GM12878 (cell line): ENCODE results near the gene ADD2. TPM values are rescaled to one million over a fixed set of nuclear protein-coding genes. Genes with fewer than 3 reads are reported as not detected.

ENCODE experiments used
- ATAC-seq: fragments of 200-7000 bp; cut with Tn5 transposase; 3 replicates; pipeline ENCODE4 v1.9.1; 2020; ENCODE audit warnings: mild to moderate bottlenecking, moderate library complexity
- BruUV-seq: library from RNA; stranded (reverse); fragments of 400-500 nt; replicated peaks from 2 replicates; lab custom pipeline; 2021; lab: Mats Ljungman, UMichigan
- CTCF ChIA-PET: fragments of 300-600 bp; sonication (Branson Sonifier 250); formaldehyde crosslinking; extraction: SDS; loops from one replicate; lab custom pipeline; 2021; ENCODE audit warnings: inconsistent platforms; lab: Yijun Ruan, JAX
- POLR2A ChIA-PET: fragments of 350-600 bp; formaldehyde crosslinking; extraction: SDS; loops from one replicate; lab custom pipeline; 2021; ENCODE audit warnings: inconsistent platforms; lab: Charles Lee
- RAD21 ChIA-PET: fragments of 300-600 bp; sonication (Branson Sonifier 250); formaldehyde crosslinking; loops from one replicate; lab custom pipeline; 2023; ENCODE audit warnings: antibody characterized with exemption; ENCODE audit not compliant: unreplicated experiment; lab: Charles Lee
- SMC1A ChIA-PET: fragments of 300-600 bp; sonication (Branson Sonifier 250); formaldehyde crosslinking; loops from one replicate; lab custom pipeline; 2023; ENCODE audit not compliant: unreplicated experiment, uncharacterized antibody; lab: Charles Lee
- DNase-seq: peaks from one replicate; pipeline ENCODE4 v3.0.0-alpha.2; 2011; ENCODE audit warnings: low read depth, low spot score
- FAIRE-seq: peaks from 3 replicates; lab custom pipeline; 2011; peaks lifted over from hg19 to GRCh38; lab: Jason Lieb, UNC
- H2AFZ ChIP-seq: 2 replicates; pipeline ENCODE4 v1.6.0; 2011; ENCODE audit warnings: low read depth, low read length, control low read depth; ENCODE audit not compliant: control insufficient read depth
- H3K27ac ChIP-seq: 2 replicates; pipeline ENCODE4 v1.5.1; 2011; ENCODE audit warnings: control low read depth; ENCODE audit not compliant: control insufficient read depth, insufficient read depth
- H3K27me3 ChIP-seq, 2 experiments: replicated peaks in 1 of 2; 2 replicates each; pipeline versions ENCODE4 v1.6.0 to v1.6.1; 2011; ENCODE audit warnings: low read length in 1 of 2; ENCODE audit not compliant: control insufficient read depth in 2 of 2, insufficient read depth in 2 of 2
- H3K36me3 ChIP-seq, 2 experiments: 2 replicates each; pipeline ENCODE4 v1.5.1; 2011; ENCODE audit warnings: low read length in 1 of 2; ENCODE audit not compliant: control insufficient read depth in 2 of 2, insufficient read depth in 2 of 2
- H3K4me1 ChIP-seq: 2 replicates; pipeline ENCODE4 v1.6.1; 2011; ENCODE audit warnings: mild to moderate bottlenecking, low read length, moderate library complexity, mixed read lengths; ENCODE audit not compliant: control insufficient read depth, insufficient read depth
- H3K4me2 ChIP-seq: 2 replicates; pipeline ENCODE4 v1.6.0; 2011; ENCODE audit warnings: control low read depth; ENCODE audit not compliant: control insufficient read depth, insufficient read depth
- H3K4me3 ChIP-seq: fragments of 200-600 bp; sonication (generic); 2 replicates; pipeline ENCODE4 v1.5.1; 2016
- H3K79me2 ChIP-seq: 2 replicates; pipeline ENCODE4 v1.6.0; 2011; ENCODE audit warnings: low read length; ENCODE audit not compliant: control insufficient read depth, insufficient read depth
- H3K9ac ChIP-seq: 2 replicates; pipeline ENCODE4 v1.8.0; 2011; ENCODE audit warnings: low read length, control low read depth, mixed read lengths; ENCODE audit not compliant: control insufficient read depth, insufficient read depth
- H3K9me3 ChIP-seq: replicated peaks from 3 replicates; pipeline ENCODE4 v1.5.1; 2011; ENCODE audit warnings: mild to moderate bottlenecking, low read length; ENCODE audit not compliant: control insufficient read depth, insufficient read depth
- H4K20me1 ChIP-seq: 2 replicates; pipeline ENCODE4 v1.6.0; 2011; ENCODE audit not compliant: control insufficient read depth, insufficient read depth
- ESRRA ChIP-seq: IDR thresholded peaks from 2 replicates; pipeline ENCODE4 v1.6.1; 2012; ENCODE audit warnings: mild to moderate bottlenecking, low read length, improper control_type of control experiment
- KAT2A ChIP-seq: conservative IDR thresholded peaks from 2 replicates; pipeline ENCODE4 v1.6.1; 2011; ENCODE audit warnings: low read depth, low read length; ENCODE audit not compliant: control insufficient read depth
- MEF2B ChIP-seq: fragments of 450-650 bp; IDR thresholded peaks from 2 replicates; pipeline ENCODE4 v1.6.1; 2018; ENCODE audit warnings: mild to moderate bottlenecking, moderate library complexity; ENCODE audit not compliant: partially characterized antibody, poor library complexity, severe bottlenecking
- RAD21 ChIP-seq: IDR thresholded peaks from 2 replicates; pipeline ENCODE4 v1.6.1; 2011; ENCODE audit warnings: mild to moderate bottlenecking, low read depth, low read length, moderate library complexity; ENCODE audit not compliant: insufficient read depth
- SMAD1 ChIP-seq: fragments of 450-650 bp; IDR thresholded peaks from 2 replicates; pipeline ENCODE4 v1.6.1; 2018; ENCODE audit warnings: mild to moderate bottlenecking, low read depth; ENCODE audit not compliant: partially characterized antibody
- SREBF2 ChIP-seq: IDR thresholded peaks from 2 replicates; pipeline ENCODE4 v1.6.1; 2012; ENCODE audit warnings: mild to moderate bottlenecking, low read length
- TARDBP ChIP-seq: IDR thresholded peaks from 2 replicates; pipeline ENCODE4 v1.6.1; 2016; ENCODE audit warnings: borderline replicate concordance
- TBL1XR1 ChIP-seq: IDR thresholded peaks from 2 replicates; pipeline ENCODE4 v1.6.1; 2012; ENCODE audit warnings: low read depth, low read length, improper control_type of control experiment
- ZBED1 ChIP-seq: IDR thresholded peaks from 2 replicates; pipeline ENCODE4 v1.6.1; 2016; ENCODE audit warnings: borderline replicate concordance
- ZZZ3 ChIP-seq: IDR thresholded peaks from 2 replicates; pipeline ENCODE4 v1.6.1; 2011; ENCODE audit warnings: low read depth; ENCODE audit not compliant: control insufficient read depth, insufficient read length
- WGBS: methylation state at CpG from one replicate; pipeline ENCODE4 v1.1.6; 2016; ENCODE audit warnings: low lambda C conversion rate; ENCODE audit not compliant: insufficient replicate concordance, insufficient coverage; ENCODE audit errors: missing lambda C conversion rate; 5-methylcytosine and 5-hydroxymethylcytosine counted together
- in situ Hi-C: fragments of 300-500 bp; cut with MboI; formaldehyde crosslinking; loops from 9 replicates; pipeline ENCODE4 v1.14.3; 2018; ENCODE audit warnings: mixed read lengths
- intact Hi-C: fragments of 100-400 bp; cut with micrococcal nuclease; formaldehyde crosslinking; loops from one replicate; pipeline ENCODE4 v1.14.2; 2022; ENCODE audit not compliant: unreplicated experiment
- polyA plus RNA-seq, 11 experiments: library from polyadenylated mRNA; depleted of rRNA in 4 of 11; unstranded in 6 of 11; stranded (reverse) in 5 of 11; fragments of >200 nt; fragmentation: Nextera tagmentation in 4 of 11; fragmentation: Illumina TruSeq in 1 of 11; extraction: Ambion mirVana in 4 of 11; extraction: Trizol in 1 of 11; gene quantifications; 1 replicate in 1 of 11; 2 replicates in 10 of 11; pipeline versions ENCODE4 v1.2.1 to v1.2.3, GENCODE V29; 2011 to 2016; ENCODE audit warnings: inconsistent platforms in 2 of 11, missing spikeins in 2 of 11, low read depth in 1 of 11
- total RNA-seq, 4 experiments: library from RNA; depleted of rRNA in 3 of 4; stranded (reverse); fragments of >200 nt in 3 of 4; fragmentation: Illumina TruSeq in 1 of 4; extraction: Trizol in 1 of 4; gene quantifications; 2 replicates each; pipeline versions ENCODE4 v1.2.1 to v1.2.3, GENCODE V29; 2013 to 2021
- TF ChIP-seq, protein P1 (sequence below): IDR thresholded peaks from 2 replicates; pipeline ENCODE4 v1.6.1; 2012; ENCODE audit warnings: improper control_type of control experiment, low read depth, low read length; ENCODE audit not compliant: insufficient replicate concordance
- TF ChIP-seq, protein P2 (sequence below): fragments of 450-650 bp; IDR thresholded peaks from 2 replicates; pipeline ENCODE4 v1.6.1; 2018; ENCODE audit warnings: borderline replicate concordance, mild to moderate bottlenecking; ENCODE audit not compliant: partially characterized antibody

The ADD2 gene
- total and polyA plus RNA-seq, 10 of the 15 experiments (the other 5 are each of a cell fraction or from before 2014, with no cell fraction given), result 0.05 to 0.13 (median 0.08) TPM; not detected in 7

DNA sequence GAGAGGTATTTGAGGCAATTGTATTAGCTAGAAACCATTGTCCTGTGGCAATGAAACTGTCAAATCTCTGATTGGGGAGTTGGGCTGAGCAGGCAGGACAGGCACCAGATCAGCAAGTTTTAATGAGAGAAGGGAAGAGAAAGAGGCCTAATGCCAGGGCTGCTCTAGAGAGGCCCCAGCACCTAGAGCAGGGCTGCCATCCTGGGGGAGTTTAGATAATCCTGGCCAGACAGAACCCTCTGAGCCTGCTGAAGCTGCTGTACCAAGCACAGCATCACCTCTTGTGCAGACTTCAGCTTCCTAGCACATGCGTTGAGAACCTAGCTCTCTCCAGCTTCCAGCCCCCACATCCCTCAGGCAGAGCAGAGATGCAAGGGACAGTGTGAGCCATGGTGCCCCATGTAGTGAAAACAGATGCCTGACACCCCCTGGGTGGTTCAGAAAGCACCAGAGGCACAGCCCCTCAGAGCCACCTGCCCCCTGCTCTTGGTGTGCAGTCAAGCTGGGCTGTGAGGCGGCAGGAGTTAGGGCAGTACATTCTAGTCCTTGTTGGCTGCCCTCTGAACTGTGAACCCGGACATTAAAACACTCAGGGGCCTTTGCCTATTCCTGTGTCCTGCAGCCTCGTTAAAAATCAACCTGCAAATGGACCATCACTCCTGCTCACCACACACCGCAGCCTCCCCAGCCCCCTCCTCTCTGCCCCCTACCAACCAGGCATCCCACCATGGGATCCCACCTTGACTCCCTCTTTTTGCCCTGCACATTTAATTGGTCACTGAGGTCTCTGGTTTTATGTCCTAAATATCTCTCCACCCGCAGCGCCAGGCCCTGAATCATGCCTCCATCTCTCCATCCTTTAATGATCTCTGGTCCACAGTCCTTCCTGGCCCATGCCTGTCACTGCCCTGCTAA lies 52.7 kb downstream of the ADD2 start:
- no peak overlapping the region for H3K27ac ChIP-seq
- no peak overlapping the region for H2AFZ ChIP-seq
- intact Hi-C loops, result no loop called here
- H3K36me3 ChIP-seq, result no peaks in the 10 kb centered on the region
- H3K4me3 ChIP-seq, result no peak overlapping the region
- FAIRE-seq (no peak), DNase-seq (no peak), ATAC-seq (no peak)
- CTCF ChIA-PET, result no interaction called here
- in situ Hi-C loops, result no loop called here
- 19% methylated on average over 7 of the region's 7 CpGs for WGBS
- peaks cover 0 to 2% of the 10 kb centered on the region in 2 experiments; a peak in 2 of 4 replicates for H3K27me3 ChIP-seq
- H3K79me2 ChIP-seq, result no peaks in the 10 kb centered on the region
- POLR2A ChIA-PET, result no interaction called here
- no peaks in the 10 kb centered on the region for H3K4me1 ChIP-seq
- no peak overlapping the region for H3K9ac ChIP-seq
- H3K9me3 ChIP-seq, result no peaks in the 10 kb centered on the region
- SMC1A ChIA-PET, result no interaction called here
- no peaks in the 10 kb centered on the region for H4K20me1 ChIP-seq
- H3K4me2 ChIP-seq, result no peak overlapping the region
- BruUV-seq, result no TSS peak
- RAD21 ChIA-PET, result no interaction called here
- TF ChIP-seq ZBED1, result no peak
- no peak for TF ChIP-seq TARDBP
- no peak for TF ChIP-seq SREBF2
- no peak for TF ChIP-seq SMAD1
- TF ChIP-seq RAD21, result no peak
- TF ChIP-seq MEF2B, result no peak
- TF ChIP-seq, protein P1, sequence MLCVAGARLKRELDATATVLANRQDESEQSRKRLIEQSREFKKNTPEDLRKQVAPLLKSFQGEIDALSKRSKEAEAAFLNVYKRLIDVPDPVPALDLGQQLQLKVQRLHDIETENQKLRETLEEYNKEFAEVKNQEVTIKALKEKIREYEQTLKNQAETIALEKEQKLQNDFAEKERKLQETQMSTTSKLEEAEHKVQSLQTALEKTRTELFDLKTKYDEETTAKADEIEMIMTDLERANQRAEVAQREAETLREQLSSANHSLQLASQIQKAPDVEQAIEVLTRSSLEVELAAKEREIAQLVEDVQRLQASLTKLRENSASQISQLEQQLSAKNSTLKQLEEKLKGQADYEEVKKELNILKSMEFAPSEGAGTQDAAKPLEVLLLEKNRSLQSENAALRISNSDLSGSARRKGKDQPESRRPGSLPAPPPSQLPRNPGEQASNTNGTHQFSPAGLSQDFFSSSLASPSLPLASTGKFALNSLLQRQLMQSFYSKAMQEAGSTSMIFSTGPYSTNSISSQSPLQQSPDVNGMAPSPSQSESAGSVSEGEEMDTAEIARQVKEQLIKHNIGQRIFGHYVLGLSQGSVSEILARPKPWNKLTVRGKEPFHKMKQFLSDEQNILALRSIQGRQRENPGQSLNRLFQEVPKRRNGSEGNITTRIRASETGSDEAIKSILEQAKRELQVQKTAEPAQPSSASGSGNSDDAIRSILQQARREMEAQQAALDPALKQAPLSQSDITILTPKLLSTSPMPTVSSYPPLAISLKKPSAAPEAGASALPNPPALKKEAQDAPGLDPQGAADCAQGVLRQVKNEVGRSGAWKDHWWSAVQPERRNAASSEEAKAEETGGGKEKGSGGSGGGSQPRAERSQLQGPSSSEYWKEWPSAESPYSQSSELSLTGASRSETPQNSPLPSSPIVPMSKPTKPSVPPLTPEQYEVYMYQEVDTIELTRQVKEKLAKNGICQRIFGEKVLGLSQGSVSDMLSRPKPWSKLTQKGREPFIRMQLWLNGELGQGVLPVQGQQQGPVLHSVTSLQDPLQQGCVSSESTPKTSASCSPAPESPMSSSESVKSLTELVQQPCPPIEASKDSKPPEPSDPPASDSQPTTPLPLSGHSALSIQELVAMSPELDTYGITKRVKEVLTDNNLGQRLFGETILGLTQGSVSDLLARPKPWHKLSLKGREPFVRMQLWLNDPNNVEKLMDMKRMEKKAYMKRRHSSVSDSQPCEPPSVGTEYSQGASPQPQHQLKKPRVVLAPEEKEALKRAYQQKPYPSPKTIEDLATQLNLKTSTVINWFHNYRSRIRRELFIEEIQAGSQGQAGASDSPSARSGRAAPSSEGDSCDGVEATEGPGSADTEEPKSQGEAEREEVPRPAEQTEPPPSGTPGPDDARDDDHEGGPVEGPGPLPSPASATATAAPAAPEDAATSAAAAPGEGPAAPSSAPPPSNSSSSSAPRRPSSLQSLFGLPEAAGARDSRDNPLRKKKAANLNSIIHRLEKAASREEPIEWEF, result no peak
- no peak for TF ChIP-seq ZZZ3
- no peak for TF ChIP-seq KAT2A
- no peak for TF ChIP-seq TBL1XR1
- TF ChIP-seq ESRRA, result no peak
- TF ChIP-seq, protein P2, sequence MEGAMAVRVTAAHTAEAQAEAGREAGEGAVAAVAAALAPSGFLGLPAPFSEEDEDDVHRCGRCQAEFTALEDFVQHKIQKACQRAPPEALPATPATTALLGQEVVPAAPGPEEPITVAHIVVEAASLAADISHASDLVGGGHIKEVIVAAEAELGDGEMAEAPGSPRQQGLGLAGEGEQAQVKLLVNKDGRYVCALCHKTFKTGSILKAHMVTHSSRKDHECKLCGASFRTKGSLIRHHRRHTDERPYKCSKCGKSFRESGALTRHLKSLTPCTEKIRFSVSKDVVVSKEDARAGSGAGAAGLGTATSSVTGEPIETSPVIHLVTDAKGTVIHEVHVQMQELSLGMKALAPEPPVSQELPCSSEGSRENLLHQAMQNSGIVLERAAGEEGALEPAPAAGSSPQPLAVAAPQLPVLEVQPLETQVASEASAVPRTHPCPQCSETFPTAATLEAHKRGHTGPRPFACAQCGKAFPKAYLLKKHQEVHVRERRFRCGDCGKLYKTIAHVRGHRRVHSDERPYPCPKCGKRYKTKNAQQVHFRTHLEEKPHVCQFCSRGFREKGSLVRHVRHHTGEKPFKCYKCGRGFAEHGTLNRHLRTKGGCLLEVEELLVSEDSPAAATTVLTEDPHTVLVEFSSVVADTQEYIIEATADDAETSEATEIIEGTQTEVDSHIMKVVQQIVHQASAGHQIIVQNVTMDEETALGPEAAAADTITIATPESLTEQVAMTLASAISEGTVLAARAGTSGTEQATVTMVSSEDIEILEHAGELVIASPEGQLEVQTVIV, result no peak
